ENCODE data around the gene ROPN1B.
"Not testable (repeated sequence)": the region's sequence is repeated elsewhere in the genome, so short reads cannot be mapped to it uniquely, and the experiment has no call there.

The ROPN1B gene

GRCh38 chr3:125958511-125959316 lies 10.3 kb upstream of the ROPN1B start:
- no peak for DNase-seq (ENCODE audit: low read depth in 2 of 2)

DNA sequence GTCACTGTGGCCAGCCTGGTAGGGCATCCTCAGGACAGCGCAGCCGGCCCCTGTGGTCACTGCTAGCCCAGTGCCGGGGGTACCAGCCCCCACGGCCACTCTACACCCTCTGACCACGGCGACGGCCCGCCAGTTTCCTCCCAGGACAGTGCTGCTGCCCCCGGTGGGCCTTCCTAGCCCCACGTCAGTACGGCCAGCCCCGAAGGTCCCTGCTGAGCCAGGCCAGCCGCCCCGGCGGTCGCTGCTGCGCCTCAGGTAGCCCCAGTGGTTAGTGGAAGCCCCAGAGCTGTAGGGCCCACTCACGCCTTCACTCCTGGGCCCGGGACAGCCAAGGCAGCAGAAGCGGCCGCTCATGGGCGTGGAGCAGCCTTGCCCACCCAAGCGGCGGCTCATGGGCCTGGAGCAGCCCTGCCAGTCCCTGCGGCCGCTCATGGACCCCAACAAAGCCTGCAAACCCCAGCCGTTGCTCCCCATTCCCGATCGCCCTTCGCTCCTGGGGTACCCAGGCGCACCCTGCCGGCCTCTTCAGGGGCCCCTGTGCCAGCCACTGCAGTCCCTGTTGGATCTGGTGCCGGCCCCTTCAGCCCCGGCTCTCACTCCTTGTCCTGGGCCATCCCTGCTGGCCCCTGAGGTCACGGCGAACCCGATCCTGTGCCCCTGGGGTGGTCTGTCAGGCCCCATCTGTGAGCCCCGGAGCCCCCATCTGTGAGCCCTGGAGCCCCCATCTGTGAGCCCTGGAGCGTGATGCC lies 9.5 kb upstream of the ROPN1B start:
- DNase-seq (ENCODE audit: low read depth in 2 of 2): no peak

- DNase-seq (ENCODE audit: low read depth in 2 of 2): no peak
Observed at GRCh38 chr3:125960066-125960424, 8.9 kb upstream of the ROPN1B start.

DNA sequence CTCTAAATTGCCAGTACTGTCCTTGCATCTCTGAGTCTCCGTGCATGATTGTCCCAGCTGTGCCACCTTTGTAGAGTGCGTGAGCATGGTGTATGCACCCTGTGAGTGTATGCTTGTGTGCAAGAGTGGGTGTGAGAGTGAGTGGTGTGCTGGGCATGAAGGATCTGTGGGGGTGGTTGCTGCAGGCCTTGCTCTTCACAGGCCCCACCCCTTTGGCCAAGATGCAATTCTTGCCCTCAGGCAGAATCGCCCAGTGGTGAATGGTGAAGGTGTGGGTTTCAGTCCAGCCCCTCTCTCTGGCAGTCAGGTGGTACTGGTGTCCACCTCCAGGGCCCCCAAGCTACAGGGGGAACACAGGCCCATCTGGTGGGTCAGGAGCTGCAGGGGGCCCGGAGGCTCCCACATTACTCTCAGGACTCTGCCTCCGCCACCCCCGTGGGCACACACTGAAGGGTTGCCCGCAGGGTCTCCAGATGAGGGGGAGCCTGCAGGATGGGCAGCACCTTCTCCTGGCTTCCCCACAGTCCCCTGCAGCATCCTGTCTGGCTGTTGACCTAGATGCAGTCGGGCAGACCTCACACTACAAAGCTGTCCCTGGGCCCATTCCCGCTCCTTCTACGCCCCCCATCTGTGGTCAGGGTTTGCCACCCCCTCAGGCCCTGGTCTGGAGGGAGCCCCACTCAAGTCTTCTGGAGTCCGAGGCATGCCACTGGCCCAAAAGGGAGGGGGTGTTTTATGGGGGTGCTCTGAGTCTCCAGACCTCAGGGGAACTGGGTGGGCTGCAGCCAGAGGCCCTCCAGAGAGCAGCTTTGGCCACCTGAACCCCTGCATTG lies 8.3 kb upstream of the ROPN1B start:
- no peak for DNase-seq (ENCODE audit: low read depth in 2 of 2)

DNA sequence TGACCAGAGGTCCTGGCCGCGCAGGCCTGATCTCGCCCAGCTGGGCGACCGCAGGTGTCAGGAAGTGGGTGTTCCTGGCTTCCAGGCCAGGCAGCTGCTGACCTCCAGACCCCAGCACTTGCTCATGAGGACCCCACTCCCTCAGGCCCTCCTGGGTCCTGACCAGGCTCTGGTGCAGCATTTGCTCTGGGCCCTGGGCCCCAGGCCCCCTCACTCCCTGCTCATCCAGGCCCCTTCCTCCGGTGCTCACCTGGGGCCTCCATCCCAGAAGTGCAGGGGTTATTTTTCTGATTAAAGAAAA lies 7.7 kb upstream of the ROPN1B start:
- no peak for DNase-seq (ENCODE audit: low read depth in 2 of 2)

DNA sequence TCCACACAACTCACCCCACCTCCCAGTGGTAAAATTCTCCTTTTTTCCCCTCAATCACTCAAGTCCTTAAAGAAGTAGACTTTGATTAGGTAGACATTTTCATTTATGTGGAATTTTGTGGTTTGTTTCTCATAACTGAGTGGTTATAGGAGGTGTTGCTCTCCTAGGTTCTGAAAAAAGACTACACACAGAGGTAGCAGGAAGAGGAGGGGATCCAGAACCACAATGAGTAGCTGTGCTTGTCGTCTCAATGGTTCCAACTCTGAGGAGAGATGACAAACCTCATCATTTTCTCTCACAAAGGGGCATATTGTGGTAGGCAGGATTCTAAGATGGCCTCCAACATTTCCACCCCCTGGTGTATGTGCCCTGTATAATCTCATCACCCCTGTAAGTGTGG lies 5.1 kb upstream of the ROPN1B start:
- DNase-seq (ENCODE audit: low read depth in 2 of 2): not testable (repeated sequence)

DNA sequence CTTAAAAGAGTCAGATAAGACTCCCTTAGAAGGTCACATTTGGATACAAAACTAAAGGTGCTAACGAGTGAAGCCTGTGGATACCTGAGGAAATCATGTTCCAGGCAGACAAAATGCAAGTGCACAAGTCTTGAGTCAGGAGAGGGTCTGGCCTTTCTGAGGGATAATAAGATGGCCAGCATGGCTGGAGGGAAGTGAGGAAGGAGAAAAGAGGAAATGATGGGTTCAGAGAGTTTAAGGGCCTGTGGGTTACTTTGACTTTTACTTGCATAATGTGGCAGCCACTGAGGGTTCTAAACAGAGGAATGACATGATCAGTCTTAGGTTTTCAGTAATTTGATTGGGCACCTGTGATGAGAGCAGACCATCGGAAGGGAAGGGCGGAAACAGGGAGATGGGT lies 3.5 kb upstream of the ROPN1B start:
- DNase-seq (ENCODE audit: low read depth in 2 of 2): no peak

GRCh38 chr3:125967156-125967555 lies 1.8 kb upstream of the ROPN1B start:
- DNase-seq (ENCODE audit: low read depth in 2 of 2): no peak

- DNase-seq (ENCODE audit: low read depth in 2 of 2): not testable (repeated sequence)
Observed at GRCh38 chr3:125968121-125968520, 857 bp upstream of the ROPN1B start.

DNA sequence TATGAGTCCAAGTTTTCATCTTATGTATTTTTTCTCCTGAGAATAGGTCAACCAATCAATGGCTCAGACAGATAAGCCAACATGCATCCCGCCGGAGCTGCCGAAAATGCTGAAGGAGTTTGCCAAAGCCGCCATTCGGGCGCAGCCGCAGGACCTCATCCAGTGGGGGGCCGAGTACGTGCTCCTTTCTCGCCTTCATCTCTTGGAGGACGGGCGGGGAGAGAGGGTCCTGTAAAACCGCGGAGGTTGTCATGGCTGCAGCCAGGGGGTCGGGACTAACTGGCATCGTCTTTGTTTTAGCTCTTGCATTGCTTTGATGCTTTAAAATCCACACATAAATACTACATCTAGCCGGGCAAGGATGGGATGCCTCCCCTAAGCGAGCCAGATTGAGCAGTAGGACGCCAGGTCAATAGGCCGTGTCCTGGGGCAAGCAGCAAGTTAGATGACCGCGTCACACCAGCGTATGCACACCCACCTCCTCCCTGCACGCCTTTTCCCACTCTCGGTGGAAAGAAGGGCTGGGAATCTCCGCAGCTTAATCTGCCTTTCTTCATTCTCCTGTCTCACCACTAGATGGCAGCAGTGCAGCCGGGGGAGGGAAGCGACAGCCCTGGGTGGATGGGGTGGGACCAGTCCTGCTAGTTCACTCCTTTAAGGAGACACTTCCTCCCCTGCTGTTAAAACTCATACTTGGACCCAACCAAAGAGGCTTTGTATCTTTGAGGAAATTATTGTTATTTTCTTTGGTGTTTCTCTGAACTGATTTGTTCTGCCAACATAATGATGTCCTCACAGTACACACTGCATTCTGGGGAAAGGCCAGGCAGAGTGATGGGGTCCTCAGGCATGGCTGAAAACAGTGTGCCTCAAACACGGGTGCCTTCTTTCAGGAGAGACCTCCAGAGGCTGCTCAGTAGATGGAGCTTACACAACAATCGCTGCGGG lies 3.3 kb downstream of the ROPN1B start:
- DNase-seq (ENCODE audit: low read depth in 2 of 2): peak in 1 of 2 donors; percentile 16

GRCh38 chr3:125975245-125976002 lies 6.4 kb downstream of the ROPN1B start:
- DNase-seq (ENCODE audit: low read depth in 2 of 2): not testable (repeated sequence)

GRCh38 chr3:125976003-125976390 lies 7.0 kb downstream of the ROPN1B start:
- not testable (repeated sequence) for DNase-seq (ENCODE audit: low read depth in 2 of 2)

DNA sequence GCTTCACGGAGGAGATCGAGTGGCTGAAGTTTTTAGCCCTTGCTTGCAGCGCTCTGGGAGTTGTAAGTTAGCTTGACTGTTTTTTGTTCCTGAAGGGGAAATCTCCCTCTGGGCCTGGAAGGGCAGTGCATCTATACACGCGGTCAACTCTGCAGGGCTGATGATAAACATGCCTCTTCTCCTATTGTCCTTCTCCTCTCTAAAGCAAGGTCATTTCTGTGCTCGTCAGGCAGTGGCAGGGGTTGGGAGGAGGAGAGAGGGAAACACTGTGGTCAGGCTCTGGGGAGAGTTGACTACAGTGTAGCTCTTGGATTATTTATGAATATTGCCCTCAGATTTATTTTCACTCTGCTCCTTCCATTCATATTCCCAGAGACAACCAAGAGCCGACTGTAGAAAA lies 8.1 kb downstream of the ROPN1B start:
- DNase-seq (ENCODE audit: low read depth in 2 of 2): not testable (repeated sequence)

DNA sequence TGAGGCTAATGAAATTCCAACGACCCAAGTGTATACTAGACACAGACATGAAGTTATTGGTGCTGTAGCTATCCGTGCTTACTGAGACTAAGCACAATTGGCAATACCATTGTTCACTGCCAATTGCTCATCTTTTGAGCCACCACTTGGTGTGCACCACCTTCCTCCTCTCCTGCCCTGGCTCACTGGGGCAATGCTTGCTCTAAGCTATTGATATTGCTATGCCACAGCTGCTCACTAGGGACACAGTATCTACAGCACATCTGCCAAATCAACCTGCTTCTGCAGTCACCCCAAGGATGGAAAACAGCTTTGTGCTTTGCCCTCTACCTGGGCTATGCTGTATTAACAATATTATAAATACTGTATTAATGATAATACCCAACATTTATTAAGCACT lies 16.0 kb downstream of the ROPN1B start:
- DNase-seq (ENCODE audit: low read depth in 2 of 2): not testable (repeated sequence)

DNA sequence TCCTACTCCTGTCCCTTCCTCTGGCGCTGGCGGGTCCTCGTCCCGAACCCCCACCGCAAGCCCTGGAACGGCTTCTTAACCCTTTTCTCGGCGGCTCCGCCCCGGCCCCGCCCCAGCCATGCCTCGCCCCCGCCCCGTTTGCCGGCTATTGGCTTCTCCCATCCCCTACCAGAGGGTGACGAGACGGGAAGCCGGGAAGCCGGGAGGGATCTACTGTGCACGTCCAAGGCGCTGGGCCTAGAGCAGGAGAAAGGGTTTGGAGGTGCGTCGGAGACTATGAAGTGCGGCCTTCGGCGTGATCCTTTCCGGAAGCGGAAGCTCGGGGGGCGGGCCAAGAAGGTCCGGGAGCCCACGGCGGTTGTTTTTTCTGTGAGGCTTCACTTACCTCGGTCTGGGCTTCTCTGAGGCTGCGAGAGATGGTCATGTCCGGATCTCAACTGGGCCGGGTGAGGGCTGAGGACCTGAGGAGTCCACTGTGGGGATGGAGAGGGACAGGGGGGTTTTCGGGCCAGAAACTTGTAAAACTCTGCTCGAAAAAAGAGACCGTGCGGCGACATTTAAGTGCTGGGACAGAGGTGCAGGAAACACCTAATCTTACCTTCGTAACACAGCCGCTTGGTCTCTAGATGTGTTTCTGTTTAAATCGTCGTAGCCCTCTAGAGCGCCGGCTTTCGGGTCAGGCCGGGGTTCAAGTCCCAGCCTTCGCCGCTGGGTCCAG lies 21.4 kb downstream of the ROPN1B start:
- peak; percentile 25 to 66 for DNase-seq (ENCODE audit: low read depth in 2 of 2)

- DNase-seq (ENCODE audit: low read depth in 2 of 2): not testable (repeated sequence)
Observed at GRCh38 chr3:125996751-125997150, 27.8 kb downstream of the ROPN1B start.

GRCh38 chr3:126002189-126002588 lies 33.2 kb downstream of the ROPN1B start:
- no peak for DNase-seq (ENCODE audit: low read depth in 2 of 2)

- no peak for DNase-seq (ENCODE audit: low read depth in 2 of 2)
Observed at GRCh38 chr3:126003447-126004190, 34.6 kb downstream of the ROPN1B start.

DNA sequence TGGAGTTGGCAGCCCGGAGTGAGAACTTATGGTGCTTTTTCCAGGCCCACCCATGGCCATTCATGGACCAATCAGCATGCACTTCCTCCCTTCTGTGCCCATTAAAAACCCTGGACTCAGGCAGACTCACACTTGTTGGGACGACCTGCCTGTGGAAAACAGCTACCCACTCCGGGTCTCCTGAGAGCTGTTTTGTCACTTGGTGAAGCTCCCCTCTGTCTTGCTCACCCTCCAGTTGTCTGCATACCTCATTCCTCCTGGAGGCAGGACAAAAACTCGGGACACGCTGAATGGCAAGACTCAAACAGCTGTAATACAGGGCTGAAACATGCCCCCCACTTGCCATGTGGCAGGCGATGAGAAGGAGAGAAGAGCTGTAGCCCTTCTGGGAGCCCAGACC lies 35.2 kb downstream of the ROPN1B start:
- DNase-seq (ENCODE audit: low read depth in 2 of 2): no peak

Data from stimulated activated CD4-positive, alpha-beta T cell treated with anti-CD3 and anti-CD28 coated beads, Interleukin-1b, Interleukin-23, amount 100 ng/mL, for 4 hours (primary cell).